HG03378 (cell line): ENCODE data around the gene GLB1L2.
"Not testable (repeated sequence)": the region's sequence is repeated elsewhere in the genome, so short reads cannot be mapped to it uniquely, and the experiment has no call there.

Experiments
- ATAC-seq: cut with Tn5 transposase; IDR thresholded peaks from one replicate; pipeline ENCODE4 v1.9.1; 2021; ENCODE audit warnings: mild to moderate bottlenecking, moderate library complexity; ENCODE audit not compliant: unreplicated experiment

Gene GLB1L2, protein sequence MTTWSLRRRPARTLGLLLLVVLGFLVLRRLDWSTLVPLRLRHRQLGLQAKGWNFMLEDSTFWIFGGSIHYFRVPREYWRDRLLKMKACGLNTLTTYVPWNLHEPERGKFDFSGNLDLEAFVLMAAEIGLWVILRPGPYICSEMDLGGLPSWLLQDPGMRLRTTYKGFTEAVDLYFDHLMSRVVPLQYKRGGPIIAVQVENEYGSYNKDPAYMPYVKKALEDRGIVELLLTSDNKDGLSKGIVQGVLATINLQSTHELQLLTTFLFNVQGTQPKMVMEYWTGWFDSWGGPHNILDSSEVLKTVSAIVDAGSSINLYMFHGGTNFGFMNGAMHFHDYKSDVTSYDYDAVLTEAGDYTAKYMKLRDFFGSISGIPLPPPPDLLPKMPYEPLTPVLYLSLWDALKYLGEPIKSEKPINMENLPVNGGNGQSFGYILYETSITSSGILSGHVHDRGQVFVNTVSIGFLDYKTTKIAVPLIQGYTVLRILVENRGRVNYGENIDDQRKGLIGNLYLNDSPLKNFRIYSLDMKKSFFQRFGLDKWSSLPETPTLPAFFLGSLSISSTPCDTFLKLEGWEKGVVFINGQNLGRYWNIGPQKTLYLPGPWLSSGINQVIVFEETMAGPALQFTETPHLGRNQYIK

DNA sequence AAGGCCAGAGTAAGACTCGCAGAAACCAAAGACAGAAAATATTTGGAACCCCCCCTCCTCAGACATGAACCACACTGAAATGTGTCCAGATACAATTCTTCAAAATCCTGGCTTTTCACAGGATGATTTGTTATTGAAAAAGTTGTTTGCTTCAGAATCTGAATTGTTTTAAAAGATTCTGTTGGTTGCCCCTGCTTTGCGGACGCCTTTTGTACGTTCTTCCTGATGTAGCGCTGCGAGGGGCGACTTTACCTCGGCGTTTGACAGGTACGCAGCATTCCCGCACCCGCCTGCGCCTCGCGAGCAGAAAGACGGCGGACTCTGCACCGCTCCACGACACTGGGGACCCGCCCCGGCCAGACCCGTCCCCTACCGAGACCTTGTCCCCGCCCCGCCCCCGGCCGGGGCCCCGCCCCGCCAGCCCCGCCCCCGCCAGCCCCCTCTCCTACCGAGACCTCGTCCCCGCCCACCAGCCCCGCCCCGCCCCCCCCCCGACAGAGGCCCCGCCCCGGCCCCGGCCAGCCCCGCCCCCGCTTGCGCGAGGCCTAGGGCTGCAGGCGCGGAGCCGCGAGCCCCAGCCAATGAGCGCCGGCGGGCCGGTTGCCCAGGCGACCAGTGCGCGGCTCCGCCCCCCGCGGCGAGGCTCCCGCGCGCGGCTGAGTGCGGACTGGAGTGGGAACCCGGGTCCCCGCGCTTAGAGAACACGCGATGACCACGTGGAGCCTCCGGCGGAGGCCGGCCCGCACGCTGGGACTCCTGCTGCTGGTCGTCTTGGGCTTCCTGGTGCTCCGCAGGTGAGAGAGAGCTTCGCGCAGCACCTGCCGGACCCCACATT lies at the start of gene GLB1L2:
TSS of gene GLB1L2 (plus strand) at position 635 of the 835 bp plus-strand sequence. CDS start at position 709, 74 bp downstream.
- ATAC-seq = no peak

DNA sequence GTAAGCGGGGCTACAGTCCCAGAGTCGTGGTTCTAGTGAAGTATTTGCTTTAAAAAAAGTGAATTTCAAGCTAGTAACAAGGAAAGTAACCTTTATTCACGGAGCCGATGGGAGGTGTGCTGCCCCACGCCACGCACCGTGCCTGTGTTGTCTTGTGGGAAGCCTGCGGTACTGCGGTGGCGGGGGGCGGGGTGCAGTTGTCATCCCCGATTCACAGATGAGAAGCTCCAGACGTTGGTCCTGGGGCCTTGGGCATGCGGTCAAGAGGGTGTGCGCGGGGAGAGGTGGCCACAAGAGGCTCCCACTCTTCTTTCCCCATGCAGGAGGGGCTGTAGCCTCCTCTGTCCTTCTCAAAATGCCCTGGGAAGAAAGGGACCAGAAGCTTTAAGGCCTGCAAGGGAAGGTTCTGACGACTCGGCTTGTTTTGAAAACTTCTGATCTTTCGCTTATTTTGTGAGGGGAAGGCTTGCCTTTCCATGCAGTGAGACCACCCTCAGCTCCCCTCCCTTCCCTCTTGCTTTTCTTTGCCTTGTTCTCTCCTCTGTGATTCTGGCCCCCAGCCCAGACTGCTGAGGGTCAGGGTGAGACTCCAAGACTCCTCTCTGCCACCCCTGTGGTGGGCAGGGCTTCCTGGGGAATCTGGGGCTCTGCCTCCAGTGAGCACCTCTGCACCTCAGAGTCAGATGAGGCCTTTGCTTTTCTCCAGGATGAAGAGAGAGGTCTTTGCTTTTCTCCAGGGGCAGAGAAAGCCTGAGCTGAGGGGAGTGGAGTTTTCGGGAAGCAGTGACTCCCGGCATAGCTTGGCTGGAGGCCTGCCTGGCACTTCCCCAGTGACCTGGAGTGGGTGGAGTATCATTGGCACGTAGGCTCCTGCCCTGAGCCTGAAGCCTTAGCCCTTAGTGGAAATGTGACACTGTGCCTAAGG lies 49.4 kb upstream of the GLB1L2 start:
- ATAC-seq = no peak

DNA sequence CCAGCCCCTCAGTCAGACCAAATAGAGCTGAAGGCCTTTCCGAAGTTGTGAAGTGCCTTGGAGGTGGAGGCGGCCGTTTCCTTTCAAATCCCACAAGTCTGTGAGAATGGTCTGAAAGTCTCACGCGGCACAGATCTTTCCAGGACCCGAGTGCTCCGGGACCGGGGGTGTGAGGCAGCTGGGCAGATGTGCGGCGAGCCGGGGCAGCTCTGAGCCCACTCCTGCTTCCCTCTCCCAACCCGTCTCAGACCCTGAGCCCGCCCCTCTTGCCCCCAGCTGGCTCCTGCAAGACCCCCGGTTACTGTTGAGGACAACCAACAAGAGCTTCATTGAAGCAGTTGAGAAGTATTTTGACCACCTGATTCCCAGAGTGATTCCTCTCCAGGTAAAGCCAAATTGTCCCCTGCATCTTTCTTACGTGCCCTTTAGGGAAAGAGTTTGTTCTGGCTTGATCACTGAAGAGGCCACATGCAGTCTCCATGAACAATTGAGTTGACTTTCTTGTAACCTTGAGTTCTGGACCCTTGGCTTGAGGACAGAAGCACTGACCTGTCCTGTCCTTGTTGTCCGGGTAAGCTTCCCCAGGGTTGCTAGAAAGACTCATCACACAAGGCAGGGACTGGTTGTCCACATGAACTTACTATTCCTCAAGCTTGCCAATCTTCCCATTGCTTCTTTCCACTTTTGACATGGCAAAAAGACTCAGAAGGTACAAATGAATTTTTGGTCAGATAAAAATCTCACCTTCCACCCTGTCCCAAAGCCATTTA lies 48.1 kb upstream of the GLB1L2 start:
- no peak for ATAC-seq

DNA sequence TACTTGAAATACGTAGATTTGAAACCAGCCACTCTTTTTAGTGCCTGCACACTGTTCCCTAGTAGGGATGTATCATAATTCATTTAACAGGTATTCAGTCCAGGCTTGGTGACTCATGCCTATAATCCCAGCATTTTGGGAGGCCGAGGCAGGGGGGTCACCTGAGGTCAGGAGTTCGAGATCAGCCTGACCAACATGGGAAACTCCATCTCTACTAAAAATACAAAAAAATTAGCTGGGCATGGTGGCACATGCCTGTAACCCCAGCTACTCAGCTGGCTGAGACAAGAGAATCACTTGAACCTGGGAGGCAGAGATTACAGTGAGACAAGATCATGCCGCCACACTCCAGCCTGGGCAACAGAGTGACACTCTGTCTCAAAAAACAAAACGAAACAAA lies 47.4 kb upstream of the GLB1L2 start:
- not testable (repeated sequence) for ATAC-seq

DNA sequence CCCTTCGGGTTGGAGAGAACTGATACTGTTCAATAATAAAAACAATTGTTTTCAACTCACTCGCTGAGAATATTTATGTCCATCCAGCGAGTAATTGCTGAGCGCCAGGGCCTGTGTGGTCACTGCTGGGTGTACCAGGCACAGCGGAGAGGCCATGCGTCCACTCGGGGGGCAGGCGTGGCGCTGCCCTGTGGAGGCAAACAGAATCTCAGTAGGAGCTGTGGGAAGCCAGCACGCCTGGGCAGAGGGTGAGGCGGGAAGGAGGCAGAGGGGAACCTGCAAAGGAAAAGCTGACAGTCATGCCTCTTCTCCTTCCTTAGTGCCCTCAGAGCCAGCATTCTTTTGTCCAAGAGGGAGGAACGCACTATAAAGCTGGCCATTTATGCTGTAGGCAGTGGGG lies 44.2 kb upstream of the GLB1L2 start:
- no peak for ATAC-seq

DNA sequence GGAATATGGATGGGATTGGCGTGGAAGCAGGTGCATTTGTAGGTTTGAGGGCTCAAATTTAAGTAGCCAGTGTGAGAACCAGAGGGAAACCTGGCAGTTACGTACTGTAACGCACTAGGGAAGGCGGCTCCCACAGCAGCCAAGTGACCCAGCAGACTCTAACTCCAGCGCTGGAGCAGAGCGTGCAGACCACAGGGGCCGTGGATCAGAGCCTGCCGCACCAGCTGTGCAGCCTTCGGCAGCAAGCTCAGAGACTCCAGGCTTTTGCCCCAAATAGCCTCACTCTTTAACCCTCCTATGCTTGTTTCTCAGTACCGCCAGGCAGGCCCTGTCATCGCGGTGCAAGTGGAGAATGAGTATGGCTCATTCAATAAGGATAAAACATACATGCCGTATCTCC lies 43.3 kb upstream of the GLB1L2 start:
- ATAC-seq = no peak

DNA sequence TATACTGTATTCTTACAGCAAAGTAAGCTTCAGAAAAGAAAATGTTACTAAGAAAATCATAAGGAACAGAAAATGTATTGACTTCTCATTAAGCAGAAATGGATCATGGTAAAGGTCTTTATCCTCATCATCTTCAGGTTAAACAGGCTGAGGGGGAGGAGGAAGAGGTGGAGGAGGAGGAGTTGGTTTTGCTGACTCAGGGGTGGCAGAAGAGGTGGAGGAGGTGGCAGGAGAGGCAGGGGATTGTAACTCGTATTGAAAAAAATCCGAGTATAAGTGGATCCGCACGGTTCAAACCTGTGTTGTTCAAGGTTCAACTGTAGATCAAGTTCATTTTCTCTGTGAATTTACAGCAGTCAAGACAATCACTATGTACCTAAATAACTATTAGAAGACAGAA lies 42.6 kb upstream of the GLB1L2 start:
- no peak for ATAC-seq

DNA sequence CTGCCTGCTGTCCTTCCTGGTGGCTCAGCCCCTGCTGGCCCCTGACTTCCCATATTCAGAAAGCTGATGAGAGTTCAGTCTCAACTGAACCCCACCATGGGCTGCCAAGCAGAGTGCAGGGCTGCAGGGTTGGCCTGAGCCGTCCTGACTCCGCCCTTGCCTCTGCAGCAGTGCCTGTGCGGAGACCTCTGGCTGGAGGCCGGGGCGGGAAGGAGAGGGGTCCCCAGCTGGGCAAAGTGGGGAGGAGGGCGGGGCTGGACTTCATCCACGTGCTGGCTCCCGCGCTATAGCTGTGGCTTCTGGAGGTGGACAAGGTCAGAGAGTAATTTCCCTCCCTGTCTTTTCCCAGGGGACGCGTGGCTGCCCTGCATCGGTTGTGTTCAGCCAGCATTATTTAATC lies 42.0 kb upstream of the GLB1L2 start:
- no peak for ATAC-seq

DNA sequence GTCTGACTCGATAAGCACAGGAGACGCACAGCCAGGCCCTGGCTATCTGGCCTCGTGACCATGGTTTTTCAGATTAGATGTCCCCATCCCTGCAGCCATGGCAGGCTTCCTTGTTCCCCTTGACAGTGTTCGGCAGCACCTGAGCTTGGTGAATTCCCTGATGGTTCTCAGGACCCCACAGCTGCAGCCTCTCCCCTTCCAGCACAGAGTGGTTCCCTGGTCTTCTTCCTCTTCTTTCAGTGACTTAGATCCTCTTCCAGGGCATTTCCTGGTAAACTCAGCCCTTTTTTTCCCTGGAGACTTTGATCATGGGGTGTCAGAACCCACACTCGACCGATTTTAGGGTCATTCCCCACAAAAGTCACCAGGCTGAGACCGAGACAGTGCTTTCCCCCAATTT lies 41.1 kb upstream of the GLB1L2 start:
- ATAC-seq = no peak

DNA sequence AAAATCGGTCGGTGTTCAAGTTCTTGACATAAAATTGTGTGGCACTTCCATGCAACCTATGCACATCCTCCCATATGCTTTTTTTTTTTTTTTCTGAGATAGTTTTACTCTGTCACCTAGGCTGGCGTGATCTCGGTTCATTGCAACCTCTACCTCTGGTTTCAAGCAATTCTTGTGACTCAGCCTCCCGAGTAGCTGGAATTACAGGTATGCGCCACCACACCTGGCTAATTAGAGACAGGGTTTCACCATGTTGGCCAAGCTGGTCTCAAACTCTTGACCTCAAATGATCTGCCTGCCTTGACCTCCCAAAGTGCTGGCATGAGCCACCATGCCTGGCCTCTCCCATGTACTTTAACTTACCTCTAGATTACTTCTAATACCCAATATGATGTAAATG lies 40.6 kb upstream of the GLB1L2 start:
- ATAC-seq = no peak

DNA sequence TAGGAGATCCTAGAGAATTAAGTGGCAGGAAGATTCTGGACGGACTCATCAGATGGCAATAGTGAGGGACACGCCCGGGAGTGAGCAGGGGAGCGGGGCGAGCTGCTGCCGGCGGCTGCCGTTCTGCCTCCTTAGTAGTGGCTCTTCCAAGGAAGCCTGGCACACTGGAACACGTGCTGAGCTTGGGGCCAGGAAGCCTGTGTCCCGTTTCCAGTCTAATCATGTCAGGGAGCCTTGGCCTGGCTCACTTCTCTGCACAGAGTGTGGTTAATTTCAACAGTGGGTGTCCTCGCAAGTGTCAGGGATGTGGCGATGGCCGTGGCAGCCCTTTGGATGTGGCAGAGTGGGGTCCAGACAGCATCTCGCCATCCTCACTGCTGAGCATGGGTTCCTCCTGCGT lies 39.1 kb upstream of the GLB1L2 start:
- ATAC-seq = no peak

DNA sequence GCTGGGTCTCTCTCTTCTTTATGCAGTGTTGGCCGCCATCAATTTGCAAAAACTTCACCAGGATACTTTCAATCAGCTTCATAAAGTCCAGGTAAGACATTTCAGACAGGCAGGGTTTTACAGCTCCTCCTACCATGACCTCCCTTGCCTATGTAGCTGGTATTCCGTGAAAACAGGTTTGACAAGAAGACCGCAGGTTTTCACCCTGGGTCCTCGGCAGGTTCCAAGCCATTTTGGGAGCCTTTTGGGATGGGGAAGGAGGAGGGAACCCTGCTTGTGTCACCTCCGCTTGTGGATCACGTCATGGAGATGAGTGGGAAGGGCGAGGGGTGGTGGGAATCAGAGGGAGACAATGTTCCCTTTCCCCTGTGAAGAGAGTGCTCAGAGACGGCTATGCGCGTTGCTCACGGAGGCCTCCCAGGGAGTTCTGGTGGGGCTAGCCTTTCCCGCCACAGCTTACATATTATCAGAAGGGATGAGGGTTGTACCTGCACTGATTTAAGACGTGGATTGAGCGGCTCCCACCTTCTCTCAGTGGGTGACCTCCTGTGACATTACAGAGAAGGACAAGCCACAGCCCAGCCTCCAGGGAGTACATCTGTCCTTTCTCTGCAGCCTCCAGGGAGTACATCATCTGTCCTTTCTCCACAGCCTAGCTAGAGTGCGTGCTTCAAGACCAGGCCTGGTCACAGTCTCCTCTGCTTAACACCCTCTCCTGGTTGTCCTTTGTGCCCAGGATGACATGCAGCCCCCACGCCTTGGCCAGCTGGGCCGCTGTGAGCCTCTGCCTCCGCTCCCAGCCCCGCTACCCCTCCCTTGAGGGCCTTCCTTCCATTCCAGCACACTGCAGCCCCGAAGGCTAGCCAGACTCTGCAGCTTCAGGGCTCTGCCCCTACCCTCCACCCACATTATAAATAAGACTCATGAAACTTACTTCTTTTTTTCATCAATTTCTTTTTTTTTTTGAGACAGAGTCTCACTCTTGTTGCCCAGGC lies 38.4 kb upstream of the GLB1L2 start:
- no peak for ATAC-seq

DNA sequence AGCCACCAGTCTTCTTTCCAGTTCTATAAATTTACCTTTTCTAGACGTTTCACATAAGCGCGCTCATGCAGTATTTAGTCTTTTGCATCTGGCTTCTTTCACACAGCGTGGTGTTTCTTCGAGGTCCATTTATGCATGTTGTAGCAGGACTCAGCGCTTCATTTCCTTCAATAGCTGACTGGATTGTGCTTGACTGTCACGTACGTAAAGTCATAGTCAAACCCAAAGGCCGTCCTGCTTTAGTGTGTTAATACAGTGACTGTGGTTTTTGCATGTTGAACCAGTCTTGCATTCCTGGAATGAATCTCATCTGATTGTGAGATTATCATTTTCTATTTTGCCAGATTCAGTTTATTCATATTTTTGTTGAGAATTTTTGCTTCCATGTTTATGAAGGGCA lies 37.1 kb upstream of the GLB1L2 start:
- no peak for ATAC-seq

DNA sequence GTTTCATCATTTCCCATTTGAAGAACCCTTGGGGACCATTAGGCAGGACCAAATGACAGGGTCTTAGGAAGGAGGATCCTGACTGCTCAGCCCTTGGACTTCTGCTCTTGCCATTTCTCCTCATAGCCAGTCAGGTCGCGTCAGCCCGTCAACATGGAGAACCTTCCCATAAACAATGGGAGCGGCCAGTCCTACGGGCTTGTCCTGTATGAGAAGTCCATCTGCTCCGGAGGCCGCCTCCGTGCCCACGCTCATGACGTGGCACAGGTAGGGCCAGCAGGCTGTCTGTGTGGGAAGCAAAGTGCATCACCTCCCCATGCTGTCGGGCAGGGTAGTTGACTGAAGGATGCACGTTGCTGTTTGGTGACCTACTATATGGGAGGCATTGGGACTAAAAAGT lies 19.6 kb upstream of the GLB1L2 start:
- ATAC-seq = no peak

DNA sequence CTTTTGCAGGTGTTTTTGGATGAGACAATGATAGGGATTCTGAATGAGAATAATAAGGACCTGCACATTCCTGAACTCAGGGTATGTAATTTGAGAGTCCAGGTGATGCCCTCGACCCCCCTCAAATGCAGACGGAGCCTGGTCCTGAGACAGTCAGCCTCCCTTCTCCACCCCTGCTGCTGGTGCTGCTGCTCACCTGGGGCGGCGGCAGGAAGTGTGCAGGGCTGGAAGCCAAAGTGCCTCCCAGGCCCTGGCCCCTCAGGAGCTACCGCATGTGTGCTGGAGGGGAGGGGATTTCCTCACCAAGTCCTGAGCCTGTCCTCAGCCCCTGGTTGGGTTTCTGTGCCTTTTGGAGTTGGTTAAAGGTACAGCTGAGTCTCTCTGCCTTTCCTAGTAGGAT lies 19.0 kb upstream of the GLB1L2 start:
- no peak for ATAC-seq

DNA sequence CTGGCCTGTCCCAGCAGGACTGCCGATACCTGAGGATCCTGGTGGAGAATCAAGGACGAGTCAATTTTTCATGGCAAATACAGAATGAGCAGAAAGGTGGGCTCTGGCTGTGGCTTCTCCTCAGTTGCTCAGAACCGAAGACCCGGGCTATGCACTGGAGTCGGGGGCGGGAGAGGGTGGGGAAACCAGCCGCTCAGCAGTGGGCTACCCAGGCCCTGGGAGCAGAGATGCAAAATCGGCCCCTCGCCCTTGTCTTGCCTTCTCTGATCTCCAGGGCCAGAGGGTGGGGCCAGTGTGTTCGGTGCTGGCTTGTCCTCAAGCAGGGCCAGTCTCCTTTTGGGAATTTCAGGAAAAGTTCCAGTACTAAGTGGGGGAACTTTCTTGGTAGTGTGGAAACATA lies 18.4 kb upstream of the GLB1L2 start:
- ATAC-seq = no peak

DNA sequence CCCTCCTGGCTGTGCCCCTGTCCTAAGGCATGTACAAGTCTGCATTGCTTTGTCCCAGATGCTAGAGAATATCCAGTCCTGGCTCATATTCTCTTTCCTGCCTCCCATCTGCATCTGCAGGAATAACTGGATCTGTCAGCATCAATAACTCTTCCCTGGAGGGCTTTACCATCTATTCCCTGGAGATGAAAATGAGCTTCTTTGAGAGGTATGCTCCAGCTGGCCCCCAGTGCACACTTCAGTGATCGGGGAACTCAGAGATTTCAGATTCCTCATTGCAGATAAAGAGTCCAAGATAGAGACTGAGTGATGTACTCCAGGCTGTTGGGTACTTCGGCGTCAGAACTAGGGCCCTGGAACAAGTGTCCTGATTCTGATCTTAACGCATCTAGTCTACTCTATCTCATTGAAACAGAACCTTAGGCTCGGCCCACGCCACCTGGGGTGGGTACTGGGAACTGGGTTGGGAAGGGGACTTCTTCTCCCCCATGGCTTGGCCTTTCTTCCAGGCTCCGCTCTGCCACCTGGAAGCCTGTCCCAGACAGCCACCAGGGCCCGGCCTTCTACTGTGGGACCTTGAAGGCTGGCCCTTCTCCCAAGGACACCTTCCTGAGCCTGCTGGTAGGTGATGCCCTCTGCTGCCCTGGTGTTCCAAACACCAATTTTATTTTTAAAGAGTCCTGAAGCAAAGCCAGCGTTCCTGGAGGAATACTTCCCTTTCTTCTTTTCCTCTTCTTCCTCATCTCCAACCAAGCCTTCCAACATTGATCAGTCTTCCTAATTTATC lies 17.8 kb upstream of the GLB1L2 start:
- no peak for ATAC-seq

DNA sequence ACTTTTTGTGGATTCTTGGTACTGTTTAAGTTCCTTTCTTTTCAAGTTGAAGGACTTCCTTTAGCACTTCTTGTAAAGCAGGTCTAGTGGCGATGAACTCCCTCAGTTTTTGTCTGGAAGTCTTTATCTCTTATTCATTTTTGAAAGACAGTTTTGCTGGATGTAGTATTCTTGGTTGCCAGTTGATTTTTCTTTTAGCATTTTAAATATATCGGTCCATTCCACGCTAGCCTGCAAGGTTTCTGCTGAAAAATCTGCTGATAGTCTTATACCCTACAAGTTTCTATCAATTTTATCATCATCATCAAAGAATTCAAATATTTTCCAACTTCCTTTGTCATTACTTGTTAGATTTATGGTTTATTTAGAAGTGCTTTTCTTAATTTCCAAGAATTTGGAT lies 14.7 kb upstream of the GLB1L2 start:
- no peak for ATAC-seq
